A673 (cell line): ENCODE measurements around the gene FHL1.

Experiments
- EZH2 ChIP-seq: fragments of 200-600 bp; sonication (generic); IDR thresholded peaks from 2 replicates; pipeline ENCODE4 v1.6.1; 2017; ENCODE audit warnings: borderline replicate concordance, low read depth, mild to moderate bottlenecking, mixed read lengths, antibody characterized with exemption, low read length; ENCODE audit not compliant: poor library complexity, severe bottlenecking
- TF ChIP-seq, protein P1 (sequence below): fragments of 300-800, 200-600 bp; sonication (generic); conservative IDR thresholded peaks from 2 replicates; pipeline ENCODE4 v1.5.1; 2017; ENCODE audit warnings: low read depth, mild to moderate bottlenecking, antibody characterized with exemption, low read length, moderate library complexity, mixed read lengths

DNA sequence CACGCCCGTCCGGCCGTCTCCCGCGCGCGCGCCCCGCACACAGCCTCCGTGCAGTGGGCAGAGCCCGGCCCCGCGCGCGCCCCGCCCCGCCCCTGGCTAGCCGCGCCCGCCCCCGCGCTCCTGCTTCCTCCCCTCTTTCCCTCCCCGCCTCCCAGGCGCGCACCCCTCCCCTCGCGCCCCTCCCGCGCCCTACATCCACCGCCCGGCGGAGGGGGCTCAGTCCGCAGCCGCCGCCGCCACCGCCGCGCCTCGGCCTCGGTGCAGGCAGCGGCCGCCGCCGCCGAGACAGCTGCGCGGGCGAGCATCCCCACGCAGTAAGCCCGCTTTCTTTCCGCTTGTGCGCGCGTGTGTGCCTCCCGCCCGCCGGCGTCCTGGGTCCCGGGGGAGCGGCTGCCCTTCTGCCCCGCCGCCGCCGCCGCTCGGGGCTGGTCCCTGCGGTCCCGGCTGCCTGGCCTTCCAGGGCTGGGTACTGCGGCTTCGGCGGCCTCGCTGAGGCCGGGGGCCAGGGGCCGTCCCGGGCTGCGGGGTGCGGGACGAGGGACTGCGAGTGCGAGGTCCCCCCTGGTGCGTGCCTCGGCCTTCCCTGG lies at the start of gene FHL1:
- TF ChIP-seq, protein P1, sequence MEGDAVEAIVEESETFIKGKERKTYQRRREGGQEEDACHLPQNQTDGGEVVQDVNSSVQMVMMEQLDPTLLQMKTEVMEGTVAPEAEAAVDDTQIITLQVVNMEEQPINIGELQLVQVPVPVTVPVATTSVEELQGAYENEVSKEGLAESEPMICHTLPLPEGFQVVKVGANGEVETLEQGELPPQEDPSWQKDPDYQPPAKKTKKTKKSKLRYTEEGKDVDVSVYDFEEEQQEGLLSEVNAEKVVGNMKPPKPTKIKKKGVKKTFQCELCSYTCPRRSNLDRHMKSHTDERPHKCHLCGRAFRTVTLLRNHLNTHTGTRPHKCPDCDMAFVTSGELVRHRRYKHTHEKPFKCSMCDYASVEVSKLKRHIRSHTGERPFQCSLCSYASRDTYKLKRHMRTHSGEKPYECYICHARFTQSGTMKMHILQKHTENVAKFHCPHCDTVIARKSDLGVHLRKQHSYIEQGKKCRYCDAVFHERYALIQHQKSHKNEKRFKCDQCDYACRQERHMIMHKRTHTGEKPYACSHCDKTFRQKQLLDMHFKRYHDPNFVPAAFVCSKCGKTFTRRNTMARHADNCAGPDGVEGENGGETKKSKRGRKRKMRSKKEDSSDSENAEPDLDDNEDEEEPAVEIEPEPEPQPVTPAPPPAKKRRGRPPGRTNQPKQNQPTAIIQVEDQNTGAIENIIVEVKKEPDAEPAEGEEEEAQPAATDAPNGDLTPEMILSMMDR = no peak
- no peak for TF ChIP-seq EZH2
